Activated T-helper 2 cell treated with anti-CD3 and anti-CD28 coated beads, Interferon-gamma antibody, Interleukin-2, Interleukin-4, amounts not matched to agents 10 μg/mL and 5 μg/mL and 100 μg/mL, durations not matched to agents 14 hours and 24 hours and 36 hours (primary cell): Measurements from ENCODE around the gene SPIC. TPM values are rescaled to one million over a fixed set of nuclear protein-coding genes. Genes with fewer than 3 reads are reported as not detected.

Experiments used
- DNase-seq: peaks from one replicate; pipeline ENCODE4 v3.0.0; 2021; ENCODE audit warnings: low spot score
- H3K27ac Mint-ChIP-seq: one replicate; pipeline ENCODE4 v1.8.0; 2021; ENCODE audit warnings: mixed read lengths
- H3K27me3 Mint-ChIP-seq: one replicate; pipeline ENCODE4 v1.8.0; 2021; ENCODE audit warnings: low read depth, mixed read lengths
- H3K36me3 Mint-ChIP-seq: one replicate; pipeline ENCODE4 v1.8.0; 2021; ENCODE audit warnings: low read depth, mixed read lengths
- H3K4me1 Mint-ChIP-seq: one replicate; pipeline ENCODE4 v1.8.0; 2021; ENCODE audit warnings: low read depth, mixed read lengths
- H3K4me3 Mint-ChIP-seq: one replicate; pipeline ENCODE4 v1.8.0; 2021; ENCODE audit warnings: low read depth, mild to moderate bottlenecking, moderate library complexity, mixed read lengths
- H3K9me3 Mint-ChIP-seq: one replicate; pipeline ENCODE4 v1.8.0; 2021; ENCODE audit warnings: mixed read lengths
- intact Hi-C: fragments of 100-400 bp; cut with micrococcal nuclease; formaldehyde crosslinking; loops from one replicate; pipeline ENCODE4 v1.15.1; 2023
- total RNA-seq: library from RNA; stranded (reverse); gene quantifications from 2 replicates; pipeline ENCODE4 v1.2.3, GENCODE V29; 2022

SPIC gene
- total RNA-seq, 1 donor from 2014 or later = not detected

GRCh38 chr12:101485021-101485420, 9.9 kb downstream of the SPIC start:
- DNase-seq = no peak
- Mint-ChIP-seq H3K27me3 (no peaks in the 10 kb centered on the region), H3K36me3 (no peaks in the 10 kb centered on the region), H3K9me3 (no peaks in the 10 kb centered on the region), H3K4me1 (no peaks in the 10 kb centered on the region), H3K4me3 (no peak overlapping the region), H3K27ac (no peak overlapping the region)
- intact Hi-C loops = no loop called here

DNA sequence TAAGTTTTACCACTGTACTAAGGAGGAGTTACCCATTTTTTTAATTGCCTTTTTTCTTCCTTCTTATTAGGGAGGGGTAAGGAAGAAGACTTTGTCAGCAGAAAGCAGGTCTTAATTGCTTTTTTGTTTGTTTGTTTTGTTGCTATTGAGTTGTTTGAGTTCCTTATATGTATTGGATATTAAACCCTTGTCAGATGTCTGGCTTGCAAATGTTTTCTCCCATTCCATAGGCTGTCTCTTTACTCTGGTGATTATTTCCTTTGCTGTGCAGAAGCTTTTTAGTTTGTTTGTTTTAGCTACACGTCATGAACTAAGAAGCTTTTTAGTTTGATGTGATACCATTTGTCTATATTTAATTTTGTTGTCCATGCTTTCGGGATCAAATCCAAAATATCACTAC, 13.3 kb downstream of the SPIC start:
- H3K36me3 Mint-ChIP-seq = no peaks in the 10 kb centered on the region
- no peak for DNase-seq
- H3K27me3 Mint-ChIP-seq = no peaks in the 10 kb centered on the region
- no peak overlapping the region for H3K4me3 Mint-ChIP-seq
- H3K9me3 Mint-ChIP-seq = no peaks in the 10 kb centered on the region
- H3K27ac Mint-ChIP-seq = no peak overlapping the region
- no peaks in the 10 kb centered on the region for H3K4me1 Mint-ChIP-seq
- intact Hi-C loops = no loop called here

- intact Hi-C loops = no loop called here
- no peaks in the 10 kb centered on the region for H3K36me3 Mint-ChIP-seq
- no peaks in the 10 kb centered on the region for H3K4me1 Mint-ChIP-seq
- H3K27me3 Mint-ChIP-seq = no peaks in the 10 kb centered on the region
- no peak overlapping the region for H3K27ac Mint-ChIP-seq
- no peak for DNase-seq
- no peaks in the 10 kb centered on the region for H3K9me3 Mint-ChIP-seq
- H3K4me3 Mint-ChIP-seq = no peak overlapping the region
Observed at GRCh38 chr12:101490286-101490920, 15.3 kb downstream of the SPIC start.

- H3K36me3 Mint-ChIP-seq = no peaks in the 10 kb centered on the region
- no peak overlapping the region for H3K4me3 Mint-ChIP-seq
- H3K27me3 Mint-ChIP-seq = no peaks in the 10 kb centered on the region
- H3K9me3 Mint-ChIP-seq = no peaks in the 10 kb centered on the region
- H3K27ac Mint-ChIP-seq = no peak overlapping the region
- DNase-seq = no peak
- H3K4me1 Mint-ChIP-seq = no peaks in the 10 kb centered on the region
- intact Hi-C loops = no loop called here
Observed at GRCh38 chr12:101491329-101491728, 16.2 kb downstream of the SPIC start.

- Mint-ChIP-seq H3K27ac (no peak overlapping the region), H3K4me3 (no peak overlapping the region), H3K27me3 (no peaks in the 10 kb centered on the region), H3K36me3 (no peaks in the 10 kb centered on the region), H3K4me1 (no peaks in the 10 kb centered on the region), H3K9me3 (no peaks in the 10 kb centered on the region)
- intact Hi-C loops = no loop called here
- no peak for DNase-seq
Observed at GRCh38 chr12:101493556-101493955, 18.4 kb downstream of the SPIC start.

- intact Hi-C loops = no loop called here
- Mint-ChIP-seq H3K9me3 (no peaks in the 10 kb centered on the region), H3K27ac (no peak overlapping the region), H3K4me1 (no peaks in the 10 kb centered on the region), H3K36me3 (no peaks in the 10 kb centered on the region), H3K27me3 (peaks cover 1% of the 10 kb centered on the region), H3K4me3 (no peak overlapping the region)
- DNase-seq = no peak
Observed at GRCh38 chr12:101498252-101498651, 23.1 kb downstream of the SPIC start.

GRCh38 chr12:101501410-101501995, 26.4 kb downstream of the SPIC start:
- Mint-ChIP-seq H3K27ac (no peak overlapping the region), H3K27me3 (peaks cover 3% of the 10 kb centered on the region), H3K4me3 (no peak overlapping the region), H3K36me3 (no peaks in the 10 kb centered on the region), H3K4me1 (no peaks in the 10 kb centered on the region), H3K9me3 (no peaks in the 10 kb centered on the region)
- intact Hi-C loops = no loop called here
- DNase-seq = no peak

DNA sequence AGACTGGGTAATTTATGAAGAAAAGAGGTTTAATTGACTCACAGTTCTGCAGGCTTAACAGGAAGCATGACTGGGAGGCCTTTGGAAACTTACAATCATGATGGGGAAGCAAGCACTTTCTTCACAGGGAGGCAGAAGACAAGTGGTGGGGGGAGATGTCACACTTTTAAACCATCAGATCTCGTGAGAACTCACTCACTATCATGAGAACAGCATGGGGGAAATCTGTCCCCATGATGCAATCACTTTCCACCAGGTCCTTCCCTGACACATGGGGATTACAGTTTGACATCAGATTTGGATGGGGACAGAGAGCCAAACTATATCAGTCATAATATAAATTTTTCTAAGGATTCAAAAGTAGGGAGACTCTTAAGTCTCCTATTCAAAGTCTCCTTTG, 46.0 kb downstream of the SPIC start:
- Mint-ChIP-seq H3K4me1 (no peaks in the 10 kb centered on the region), H3K27me3 (no peaks in the 10 kb centered on the region), H3K4me3 (no peak overlapping the region), H3K9me3 (no peaks in the 10 kb centered on the region), H3K36me3 (no peaks in the 10 kb centered on the region), H3K27ac (no peak overlapping the region)
- no peak for DNase-seq
- intact Hi-C loops = no loop called here

GRCh38 chr12:101527682-101528081, 52.5 kb downstream of the SPIC start:
- DNase-seq = no peak
- H3K4me3 Mint-ChIP-seq = no peak overlapping the region
- no peak overlapping the region for H3K27ac Mint-ChIP-seq
- H3K9me3 Mint-ChIP-seq = no peaks in the 10 kb centered on the region
- no peaks in the 10 kb centered on the region for H3K27me3 Mint-ChIP-seq
- intact Hi-C loops = no loop called here
- H3K36me3 Mint-ChIP-seq = no peaks in the 10 kb centered on the region
- no peaks in the 10 kb centered on the region for H3K4me1 Mint-ChIP-seq

GRCh38 chr12:101536069-101536674, 61.0 kb downstream of the SPIC start:
- Mint-ChIP-seq H3K9me3 (no peaks in the 10 kb centered on the region), H3K27me3 (no peaks in the 10 kb centered on the region), H3K4me3 (no peak overlapping the region), H3K36me3 (no peaks in the 10 kb centered on the region), H3K27ac (no peak overlapping the region), H3K4me1 (no peaks in the 10 kb centered on the region)
- no peak for DNase-seq
- intact Hi-C loops = no loop called here

Other genes with a start within 250 kb of the SPIC start
- gene UTP20, start 195.2 kb upstream of the SPIC start, total RNA-seq = 34.6 and 35.6 TPM in 2 replicates
- 74.2 and 77.5 TPM in 2 replicates for gene ARL1, start 67.6 kb upstream of the SPIC start, total RNA-seq
- gene MYBPC1, start 119.6 kb downstream of the SPIC start, total RNA-seq = not detected in 2 replicates
- 17.6 and 18.3 TPM in 2 replicates for gene CHPT1, start 222.3 kb downstream of the SPIC start, total RNA-seq